OCI-LY3 (cell line): ENCODE measurements around the gene SHISAL2A.

Experiments
- H2AFZ ChIP-seq: fragments of 200-600, 300-600 bp; shearing (Covaris generic); 2 replicates; pipeline ENCODE4 v1.6.0; 2014; ENCODE audit warnings: antibody characterized with exemption, low read depth, low read length
- H3K27ac ChIP-seq: fragments of 200-600, 300-600 bp; sonication (generic); 2 replicates; pipeline ENCODE4 v1.5.1; 2014; ENCODE audit warnings: mild to moderate bottlenecking, low read length, moderate library complexity, mixed read lengths
- H3K27me3 ChIP-seq: fragments of 200-600, 300-600 bp; sonication (generic); 2 replicates; pipeline ENCODE4 v1.6.1; 2014; ENCODE audit warnings: low read depth, low read length, mixed read lengths
- H3K36me3 ChIP-seq: fragments of 200-600, 300-600 bp; sonication (generic); replicated peaks from 2 replicates; pipeline ENCODE3; 2014; ENCODE audit warnings: low read depth, low read length, mixed read lengths
- H3K4me1 ChIP-seq: fragments of 300-600, 200-600 bp; sonication (generic); 2 replicates; pipeline ENCODE4 v1.6.1; 2014; ENCODE audit warnings: low read length, mixed read lengths
- H3K4me2 ChIP-seq: fragments of 200-600, 300-600 bp; sonication (generic); 2 replicates; pipeline ENCODE4 v1.6.1; 2014; ENCODE audit warnings: low read length, mixed read lengths
- H3K4me3 ChIP-seq: fragments of 300-600, 200-600 bp; sonication (generic); 2 replicates; pipeline ENCODE4 v1.5.1; 2014; ENCODE audit warnings: antibody characterized with exemption, mild to moderate bottlenecking, low read length, moderate library complexity
- H3K79me2 ChIP-seq: fragments of 300-600, 200-600 bp; shearing (Covaris generic); 2 replicates; pipeline ENCODE4 v1.6.1; 2014; ENCODE audit warnings: mild to moderate bottlenecking, low read length, mixed read lengths
- H3K9ac ChIP-seq: fragments of 300-600, 200-600 bp; shearing (Covaris generic); 2 replicates; pipeline ENCODE4 v1.6.0; 2014; ENCODE audit warnings: mild to moderate bottlenecking, low read length, moderate library complexity
- H3K9me3 ChIP-seq: fragments of 200-600, 300-600 bp; shearing (Covaris generic); 2 replicates; pipeline ENCODE4 v1.6.1; 2014; ENCODE audit warnings: low read length, mixed read lengths; ENCODE audit not compliant: insufficient read depth
- H4K20me1 ChIP-seq: fragments of 200-600, 300-600 bp; sonication (generic); 2 replicates; pipeline ENCODE4 v1.6.1; 2016; ENCODE audit warnings: low read length, mixed read lengths; ENCODE audit not compliant: insufficient read depth
- EZH2phosphoT487 ChIP-seq: fragments of 200-600 bp; shearing (Covaris generic); IDR thresholded peaks from 2 replicates; pipeline ENCODE4 v1.6.1; 2018; ENCODE audit warnings: antibody characterized with exemption, mixed run types, low read depth
- TF ChIP-seq, protein P1 (sequence below): fragments of 200-600, 300-600 bp; sonication (generic); IDR thresholded peaks from 2 replicates; pipeline ENCODE4 v1.5.1; 2014; ENCODE audit warnings: antibody characterized with exemption, low read length, low read depth

The SHISAL2A gene

DNA sequence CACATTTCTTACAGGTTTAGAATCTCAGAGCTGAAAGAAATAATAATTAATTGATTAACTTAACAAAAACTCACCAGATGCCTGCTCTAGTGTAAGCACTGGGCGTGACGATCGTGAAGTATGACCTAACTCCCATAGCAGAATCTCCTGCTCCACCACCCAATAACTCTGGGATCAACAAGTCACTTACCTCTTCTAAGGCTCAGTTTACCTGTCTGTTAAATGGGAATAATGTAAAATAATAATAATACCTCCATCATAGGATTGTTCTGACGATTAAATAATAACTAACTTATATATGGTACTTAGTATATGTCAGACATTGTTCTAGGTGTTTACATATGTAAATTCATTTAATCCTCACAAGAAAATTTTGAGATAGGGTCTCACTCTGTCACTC, 40.5 kb downstream of the SHISAL2A start:
- peaks cover 41% of the 10 kb centered on the region for H3K4me1 ChIP-seq
- no peak overlapping the region for H3K27ac ChIP-seq
- H3K36me3 ChIP-seq: no peaks in the 10 kb centered on the region
- H3K79me2 ChIP-seq: no peaks in the 10 kb centered on the region
- TF ChIP-seq EZH2phosphoT487: no peak
- H3K4me2 ChIP-seq: no peak overlapping the region
- H3K4me3 ChIP-seq: no peak overlapping the region
- H4K20me1 ChIP-seq: no peaks in the 10 kb centered on the region
- H3K9ac ChIP-seq: no peak overlapping the region
- no peaks in the 10 kb centered on the region for H3K9me3 ChIP-seq
- no peak overlapping the region for H2AFZ ChIP-seq
- no peaks in the 10 kb centered on the region for H3K27me3 ChIP-seq

DNA sequence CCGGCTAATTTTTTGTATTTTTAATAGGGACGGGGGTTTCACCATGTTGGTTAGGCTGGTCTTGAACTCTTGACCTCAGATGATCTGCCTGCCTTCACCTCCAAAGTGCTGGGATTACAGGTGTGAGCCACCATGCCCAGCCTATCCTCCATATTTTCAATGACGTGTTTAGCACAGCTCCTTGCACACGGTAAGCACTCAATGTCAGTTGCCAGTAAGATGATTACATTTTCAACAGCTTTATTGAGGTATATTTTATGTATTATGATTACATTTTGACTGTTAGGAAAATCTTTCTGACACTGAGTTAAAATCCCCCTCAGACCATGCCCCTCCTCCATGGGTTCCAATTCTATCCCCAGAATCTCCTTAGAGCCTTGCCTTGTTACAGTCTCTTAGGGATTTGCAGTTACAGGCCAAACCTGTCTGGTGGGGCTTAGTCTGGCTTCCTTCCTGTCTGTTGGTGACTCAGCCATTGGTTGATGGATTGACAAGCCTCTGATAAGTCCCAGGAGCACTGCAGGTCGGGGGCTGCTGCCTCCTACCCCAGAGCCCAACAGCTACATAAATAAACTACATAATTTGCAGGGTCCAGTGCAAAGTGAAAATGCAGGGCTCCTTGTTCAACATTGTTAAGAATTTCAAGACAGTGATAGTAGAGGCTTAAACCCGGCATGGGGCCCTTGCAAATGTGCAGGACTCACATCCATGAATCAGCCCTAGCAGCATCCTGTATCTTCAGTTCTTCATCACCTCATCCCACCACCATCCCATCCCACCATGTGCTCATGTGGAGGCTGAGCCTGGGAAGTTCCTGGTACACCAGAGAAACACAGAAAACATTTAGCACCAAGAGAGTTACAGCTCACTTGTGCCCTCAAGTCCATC, 41.8 kb downstream of the SHISAL2A start:
- Histone ChIP-seq H2AFZ (peak overlapping the region; percentile 18; the same call in 1 of the 2 replicates), H3K27me3 (no peaks in the 10 kb centered on the region), H3K36me3 (no peaks in the 10 kb centered on the region), H3K9me3 (no peaks in the 10 kb centered on the region), H3K9ac (no peak overlapping the region), H3K4me1 (peaks cover 51% of the 10 kb centered on the region), H3K79me2 (no peaks in the 10 kb centered on the region), H3K27ac (no peak overlapping the region), H4K20me1 (no peaks in the 10 kb centered on the region), H3K4me3 (no peak overlapping the region), H3K4me2 (no peak overlapping the region)
- TF ChIP-seq, protein P1, sequence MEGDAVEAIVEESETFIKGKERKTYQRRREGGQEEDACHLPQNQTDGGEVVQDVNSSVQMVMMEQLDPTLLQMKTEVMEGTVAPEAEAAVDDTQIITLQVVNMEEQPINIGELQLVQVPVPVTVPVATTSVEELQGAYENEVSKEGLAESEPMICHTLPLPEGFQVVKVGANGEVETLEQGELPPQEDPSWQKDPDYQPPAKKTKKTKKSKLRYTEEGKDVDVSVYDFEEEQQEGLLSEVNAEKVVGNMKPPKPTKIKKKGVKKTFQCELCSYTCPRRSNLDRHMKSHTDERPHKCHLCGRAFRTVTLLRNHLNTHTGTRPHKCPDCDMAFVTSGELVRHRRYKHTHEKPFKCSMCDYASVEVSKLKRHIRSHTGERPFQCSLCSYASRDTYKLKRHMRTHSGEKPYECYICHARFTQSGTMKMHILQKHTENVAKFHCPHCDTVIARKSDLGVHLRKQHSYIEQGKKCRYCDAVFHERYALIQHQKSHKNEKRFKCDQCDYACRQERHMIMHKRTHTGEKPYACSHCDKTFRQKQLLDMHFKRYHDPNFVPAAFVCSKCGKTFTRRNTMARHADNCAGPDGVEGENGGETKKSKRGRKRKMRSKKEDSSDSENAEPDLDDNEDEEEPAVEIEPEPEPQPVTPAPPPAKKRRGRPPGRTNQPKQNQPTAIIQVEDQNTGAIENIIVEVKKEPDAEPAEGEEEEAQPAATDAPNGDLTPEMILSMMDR: no peak
- no peak for TF ChIP-seq EZH2phosphoT487

DNA sequence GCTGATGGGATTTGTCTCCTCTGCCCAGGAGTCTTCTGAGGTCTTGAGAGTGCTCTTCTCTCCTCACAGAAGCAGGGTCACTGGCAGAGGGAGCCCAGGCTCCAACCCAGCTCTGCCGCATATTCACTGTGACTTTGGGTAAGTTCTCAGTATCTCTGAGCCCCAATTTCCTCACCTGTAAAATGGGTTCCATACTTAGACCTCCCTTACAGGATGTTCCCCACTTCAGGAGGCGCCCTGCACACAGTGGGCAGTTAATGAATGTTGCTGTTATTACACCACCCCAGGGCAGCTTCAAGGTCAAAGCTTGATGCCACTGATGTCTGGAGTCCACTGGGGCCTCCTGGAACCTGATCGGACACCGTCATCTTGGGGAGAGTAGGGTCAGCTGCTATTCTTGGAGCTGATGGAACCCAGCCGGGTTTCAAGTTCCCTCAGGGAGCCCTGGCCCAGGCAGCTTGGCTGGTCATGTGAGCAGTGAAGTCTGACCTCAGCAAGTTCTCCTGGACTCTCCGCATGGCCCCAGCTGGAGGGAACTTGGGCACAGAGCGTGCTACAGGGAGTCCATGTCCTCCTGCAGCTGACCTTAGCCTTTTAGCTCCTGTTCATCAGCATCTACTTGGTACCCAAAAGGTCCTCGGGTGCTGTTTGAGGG, 43.4 kb downstream of the SHISAL2A start:
- no peaks in the 10 kb centered on the region for H3K36me3 ChIP-seq
- H3K4me2 ChIP-seq: no peak overlapping the region
- no peaks in the 10 kb centered on the region for H3K27me3 ChIP-seq
- no peaks in the 10 kb centered on the region for H4K20me1 ChIP-seq
- H3K9ac ChIP-seq: no peak overlapping the region
- peaks cover 60% of the 10 kb centered on the region for H3K4me1 ChIP-seq
- no peaks in the 10 kb centered on the region for H3K79me2 ChIP-seq
- no peak for TF ChIP-seq EZH2phosphoT487
- TF ChIP-seq, protein P1: no peak
- no peaks in the 10 kb centered on the region for H3K9me3 ChIP-seq
- H2AFZ ChIP-seq: no peak overlapping the region
- H3K4me3 ChIP-seq: no peak overlapping the region
- H3K27ac ChIP-seq: no peak overlapping the region

DNA sequence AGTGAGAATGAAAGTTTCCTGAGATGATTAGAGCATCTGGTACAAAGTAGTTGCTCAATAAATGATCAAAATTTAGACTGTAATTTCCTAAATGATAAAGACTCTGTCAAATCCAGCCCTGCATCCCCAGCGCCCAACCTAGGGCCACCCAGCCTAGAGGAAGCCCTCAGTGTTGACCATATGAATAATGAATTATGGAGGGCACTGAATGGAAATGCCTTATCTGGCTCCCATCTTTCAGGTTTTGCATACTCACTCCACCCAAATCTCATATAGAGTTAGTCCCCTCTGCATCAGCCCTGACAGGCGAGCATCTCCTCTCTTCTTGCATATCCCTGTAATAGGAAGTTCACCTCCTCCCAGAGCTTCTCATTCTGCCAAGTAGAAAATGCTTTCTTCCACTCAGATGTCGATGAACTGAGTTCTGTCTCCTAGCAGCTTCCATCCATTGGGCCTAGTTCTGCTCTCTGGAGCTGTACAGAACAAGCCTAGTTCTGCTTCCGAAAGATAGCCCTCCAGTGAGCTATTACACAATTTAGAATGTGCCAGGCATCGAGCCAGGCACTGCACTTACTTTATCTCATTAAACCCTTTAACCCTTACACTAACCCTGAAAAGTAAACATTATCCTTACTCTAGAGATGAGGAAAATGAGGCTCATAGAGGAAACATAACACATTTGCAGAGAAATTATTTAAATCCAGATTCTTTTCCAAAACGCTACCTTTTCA, 44.3 kb downstream of the SHISAL2A start:
- Histone ChIP-seq H3K4me2 (no peak overlapping the region), H2AFZ (no peak overlapping the region), H3K27me3 (no peaks in the 10 kb centered on the region), H3K27ac (no peak overlapping the region), H3K79me2 (no peaks in the 10 kb centered on the region), H3K36me3 (no peaks in the 10 kb centered on the region), H3K9me3 (no peaks in the 10 kb centered on the region), H4K20me1 (no peaks in the 10 kb centered on the region), H3K9ac (no peak overlapping the region), H3K4me1 (peaks cover 61% of the 10 kb centered on the region), H3K4me3 (no peak overlapping the region)
- TF ChIP-seq, protein P1: no peak
- TF ChIP-seq EZH2phosphoT487: no peak
